Inferior parietal cortex (tissue), 1 donor: ENCODE data around the gene CDPF1.
A peak's percentile ranks its signal among the peaks of the same experiment; 100 is the strongest.

ENCODE experiments used
- DNase-seq: peaks from one replicate; pipeline ENCODE4 v3.0.0-alpha.2; 2016; ENCODE audit errors: extremely low spot score

The CDPF1 gene

GRCh38 chr22:46250035-46250782, at the start of gene CDPF1:
Gene CDPF1 (minus strand): TSS chr22:46250293. CDS start chr22:46248284, 2,009 bp downstream.
- DNase-seq: peak; percentile 86

DNA sequence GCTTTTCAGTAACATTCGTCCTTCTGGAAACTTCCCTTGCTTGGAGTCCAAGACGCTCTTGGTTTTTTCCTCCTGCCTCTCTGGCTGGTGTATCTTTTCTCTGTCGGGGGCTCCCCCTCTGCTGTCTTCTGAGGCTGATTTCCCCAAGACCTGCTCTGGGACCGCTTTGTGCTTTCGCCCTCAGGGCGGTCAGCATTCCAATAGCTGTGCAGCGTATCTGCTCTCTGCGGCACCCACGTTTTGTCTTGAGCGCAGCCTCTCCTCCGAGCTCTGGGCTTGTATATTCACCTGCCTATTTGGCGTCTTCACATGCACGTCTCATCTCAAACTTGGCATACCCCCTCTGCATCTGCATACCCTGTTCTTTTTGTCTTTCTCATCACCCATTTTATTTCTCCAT, 49.0 kb upstream of the CDPF1 start:
- no peak for DNase-seq

- no peak for DNase-seq
Measured at GRCh38 chr22:46297151-46297812, 47.2 kb upstream of the CDPF1 start.

DNA sequence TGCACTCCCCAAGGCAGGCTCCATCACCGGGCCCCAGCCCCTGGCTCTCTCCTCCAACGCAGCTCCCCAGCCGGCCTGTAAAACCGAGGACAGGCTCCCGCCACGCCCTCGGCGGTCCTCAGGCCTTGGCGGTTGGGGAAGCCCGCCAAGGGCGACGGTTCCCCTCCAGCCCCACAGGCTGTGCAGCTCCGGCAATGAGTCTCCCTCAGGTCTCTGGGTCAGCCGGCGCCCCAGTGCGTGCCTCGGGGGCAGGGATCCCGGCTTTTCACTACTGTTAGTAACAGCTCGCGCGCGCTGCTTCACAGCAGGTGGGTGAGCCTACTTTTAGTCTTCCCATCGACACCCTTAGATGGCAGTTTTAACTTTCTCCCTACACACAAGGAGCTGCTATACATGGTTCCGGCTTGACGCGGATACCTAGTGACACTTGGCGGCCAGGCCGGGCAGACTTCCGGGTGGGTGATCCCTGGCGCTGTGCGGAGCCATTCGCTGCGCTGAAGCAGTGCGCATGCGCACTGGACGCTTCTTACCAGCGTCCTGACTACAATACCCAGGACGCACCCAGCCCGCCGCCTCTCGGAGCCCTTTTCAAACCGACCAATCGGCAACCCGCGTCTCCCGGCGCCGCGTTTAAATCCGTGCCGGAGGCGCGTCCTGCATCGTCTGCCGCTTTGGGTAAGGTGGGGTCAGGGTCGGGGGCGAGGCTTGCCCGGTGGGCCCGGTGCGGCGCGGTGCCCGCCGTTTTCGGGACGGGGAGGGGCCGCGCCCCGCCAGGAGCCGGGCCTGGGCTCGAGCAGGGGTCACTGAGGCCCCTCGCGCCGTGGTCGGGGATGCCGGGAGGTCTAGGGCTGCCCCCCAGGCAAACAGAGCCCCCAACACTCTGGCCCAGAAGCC, 46.4 kb upstream of the CDPF1 start, which contains the start of gene GTSE1:
GTSE1 (plus strand) TSS at position 614 of the 894 bp plus-strand sequence. CDS start 531 bp downstream, outside the sequence.
- DNase-seq: peak; percentile 96

GRCh38 chr22:46295277-46295971, 45.3 kb upstream of the CDPF1 start:
- DNase-seq: no peak

- no peak for DNase-seq
Measured at GRCh38 chr22:46294784-46295183, 44.7 kb upstream of the CDPF1 start.

GRCh38 chr22:46293577-46294260, 43.6 kb upstream of the CDPF1 start:
- peak; percentile 22 for DNase-seq

- DNase-seq: no peak
Measured at GRCh38 chr22:46292732-46293131, 42.6 kb upstream of the CDPF1 start.

GRCh38 chr22:46292173-46292572, 42.1 kb upstream of the CDPF1 start:
- DNase-seq: no peak

DNA sequence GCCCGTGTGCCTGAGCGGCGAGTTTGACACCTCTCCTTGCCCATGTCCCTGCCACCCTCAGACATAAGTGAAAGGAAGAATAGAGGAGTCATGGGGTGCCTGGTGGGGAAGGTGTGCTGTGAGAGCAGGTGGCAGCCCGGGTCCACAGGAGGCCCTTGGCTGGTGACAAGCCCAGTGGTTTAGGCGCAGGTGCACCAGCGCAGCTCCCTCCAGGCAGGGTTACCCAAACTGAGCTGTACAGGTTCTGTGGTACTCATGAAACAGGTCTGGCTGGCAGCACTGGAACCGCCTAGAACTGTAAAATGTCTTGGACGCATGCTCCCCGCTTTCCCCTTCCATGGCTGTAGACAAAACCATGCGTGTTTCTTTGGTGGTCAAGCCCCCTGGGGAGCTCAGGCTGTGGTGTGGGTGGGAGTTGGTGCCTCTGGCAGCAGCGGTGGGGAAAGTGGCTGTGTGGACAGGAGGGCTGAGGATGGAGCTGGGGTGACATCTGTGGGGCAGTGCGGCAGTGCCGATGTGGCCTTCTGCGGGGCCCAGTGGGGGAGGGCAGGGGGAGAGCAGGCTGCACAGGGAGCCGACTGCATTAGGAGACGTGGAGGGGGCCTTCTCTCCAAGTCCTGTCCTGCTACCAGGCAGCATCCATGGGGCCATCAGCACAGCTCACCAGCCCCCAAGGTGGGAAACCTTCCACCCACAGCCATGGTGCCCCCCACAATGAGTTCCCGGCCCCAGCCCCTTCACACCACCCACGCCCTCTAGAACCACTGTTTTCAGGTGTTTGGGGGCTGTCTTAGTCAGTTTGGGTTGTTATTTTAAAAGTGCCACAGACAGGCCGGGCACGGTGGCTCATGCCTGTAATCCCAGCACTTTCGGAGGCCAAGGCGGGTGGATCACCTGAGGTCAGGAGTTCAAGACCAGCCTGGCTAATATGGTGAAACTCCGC, 41.0 kb upstream of the CDPF1 start:
- DNase-seq: no peak

DNA sequence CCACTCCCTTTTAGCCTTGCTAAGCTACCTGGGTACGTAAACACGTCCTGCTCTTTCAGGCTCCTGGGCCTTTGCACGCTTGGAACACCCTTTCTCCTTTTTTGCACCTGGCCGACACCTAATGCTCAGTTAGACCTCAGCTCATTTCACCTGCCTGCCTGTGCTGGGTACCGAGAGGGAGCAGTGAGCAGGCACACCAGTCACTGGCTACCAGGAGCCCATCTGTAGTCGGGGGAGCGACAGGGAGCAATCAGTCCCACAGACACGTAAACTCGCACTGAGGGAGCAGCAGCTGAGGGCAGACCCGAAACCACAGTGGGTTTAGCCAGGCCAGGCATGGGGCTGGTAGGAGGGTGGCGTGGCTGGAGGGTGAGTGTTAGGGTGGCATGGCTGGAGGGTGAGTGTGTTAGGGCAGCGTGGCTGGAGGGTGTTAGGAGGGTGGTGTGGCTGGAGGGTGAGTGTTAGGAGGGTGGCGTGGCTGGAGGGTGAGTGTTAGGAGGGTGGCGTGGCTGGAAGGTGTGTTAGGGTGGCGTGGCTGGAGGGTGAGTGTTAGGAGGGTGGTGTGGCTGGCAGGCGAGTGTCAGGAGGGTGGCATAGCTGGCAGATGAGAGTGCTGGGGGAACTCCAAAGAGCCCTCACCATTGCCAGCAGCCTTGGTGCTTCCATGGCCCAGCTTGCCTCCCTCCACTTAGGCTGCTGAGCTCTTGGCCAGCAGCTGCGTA, 40.2 kb upstream of the CDPF1 start:
- no peak for DNase-seq

- no peak for DNase-seq
Measured at GRCh38 chr22:46289244-46289891, 39.3 kb upstream of the CDPF1 start.

GRCh38 chr22:46288846-46289243, 38.8 kb upstream of the CDPF1 start:
- DNase-seq: no peak

DNA sequence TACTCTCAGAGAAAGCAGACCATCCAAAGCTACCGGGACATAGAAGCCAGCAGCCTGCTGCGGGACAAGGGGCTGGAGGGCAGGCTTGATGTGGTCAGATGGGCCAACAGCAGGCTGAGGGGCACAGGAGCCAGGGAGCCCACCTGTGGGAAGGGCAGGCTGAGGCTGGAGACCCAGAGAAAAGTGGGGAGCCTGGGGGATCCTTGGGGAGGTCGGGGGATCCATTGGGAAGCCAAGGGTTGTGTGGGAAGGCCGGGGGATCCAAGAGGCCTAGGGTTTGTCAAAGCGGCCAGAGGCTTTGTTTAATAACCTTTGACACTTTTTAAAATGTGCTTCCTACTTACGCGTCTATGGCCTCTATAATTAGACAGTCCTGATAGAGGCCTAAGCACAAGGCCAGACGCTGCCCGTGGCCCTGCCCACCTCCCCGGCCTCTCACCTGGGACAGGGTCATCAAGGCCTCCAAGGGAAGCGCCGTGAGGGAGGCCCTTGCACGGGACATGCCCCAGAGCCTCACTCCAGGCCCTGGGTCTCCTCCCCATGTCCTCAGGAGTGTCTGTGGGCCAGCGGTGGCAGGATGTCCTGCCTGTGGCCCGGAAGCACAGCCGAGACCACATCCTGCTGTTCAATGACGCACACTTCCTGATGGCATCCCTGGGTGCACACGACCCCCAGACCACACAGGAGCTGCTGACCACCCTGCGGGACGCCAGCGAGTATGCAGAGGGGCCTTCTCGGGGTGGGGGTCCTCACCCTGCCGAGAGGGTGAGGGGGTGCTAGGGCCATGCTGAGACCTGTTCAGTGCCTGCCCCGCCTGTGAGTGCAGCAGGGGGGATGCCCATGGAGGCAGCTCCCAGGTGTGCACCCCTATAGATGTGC, 38.0 kb upstream of the CDPF1 start:
- DNase-seq: no peak

- no peak for DNase-seq
Measured at GRCh38 chr22:46286941-46287872, 37.1 kb upstream of the CDPF1 start.

- DNase-seq: no peak
Measured at GRCh38 chr22:46286006-46286405, 35.9 kb upstream of the CDPF1 start.
